Astrocyte of the cerebellum (primary cell): ENCODE results near the gene MKS1.

Experiments
- DNase-seq: peaks from one replicate; pipeline ENCODE4 v3.0.0-alpha.2; 2011; ENCODE audit warnings: low read depth
- H3K4me3 ChIP-seq: 2 replicates; pipeline ENCODE4 v1.5.1; 2011; ENCODE audit warnings: mild to moderate bottlenecking, low read depth, low read length, moderate library complexity
- CTCF ChIP-seq: IDR thresholded peaks from 2 replicates; pipeline ENCODE4 v1.5.1; 2012; ENCODE audit warnings: low read length, low read depth, moderate library complexity, mild to moderate bottlenecking; ENCODE audit errors: missing control alignments
- in situ Hi-C: cut with HindIII; loops from 2 replicates; pipeline ENCODE4 v1.10.0; 2017; ENCODE audit warnings: low sequenced_read_pairs

Gene MKS1

GRCh38 chr17:58228679-58229078 is 9.6 kb upstream of the MKS1 start:
- in situ Hi-C loops: no loop called here
- H3K4me3 ChIP-seq: no peak overlapping the region
- no peak for TF ChIP-seq CTCF
- DNase-seq: no peak

DNA sequence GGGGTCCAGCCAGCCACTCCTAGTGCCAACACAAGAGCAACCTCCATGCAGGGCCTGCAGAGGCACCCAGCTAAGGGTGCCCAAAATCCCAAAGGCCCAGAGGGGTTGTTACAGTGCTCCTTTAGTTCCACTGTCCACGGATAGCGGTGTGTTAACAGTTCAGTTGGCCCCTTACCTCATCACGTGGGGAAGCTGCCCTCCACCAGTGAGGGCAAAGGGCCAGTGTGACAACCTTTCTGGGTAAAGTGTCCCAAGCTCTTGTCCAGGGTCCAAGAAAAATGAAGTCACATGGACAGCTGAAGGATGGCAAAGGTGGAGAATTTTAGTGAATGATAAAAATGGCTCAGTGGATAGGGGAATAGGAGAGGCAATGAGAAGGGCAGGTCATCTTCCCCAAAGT is 8.7 kb upstream of the MKS1 start:
- in situ Hi-C loops: no loop called here
- TF ChIP-seq CTCF: no peak
- DNase-seq: no peak
- H3K4me3 ChIP-seq: no peak overlapping the region

GRCh38 chr17:58224315-58224714 is 5.3 kb upstream of the MKS1 start:
- TF ChIP-seq CTCF: no peak
- H3K4me3 ChIP-seq: no peak overlapping the region
- in situ Hi-C loops: no loop called here
- DNase-seq: peak; percentile 18

DNA sequence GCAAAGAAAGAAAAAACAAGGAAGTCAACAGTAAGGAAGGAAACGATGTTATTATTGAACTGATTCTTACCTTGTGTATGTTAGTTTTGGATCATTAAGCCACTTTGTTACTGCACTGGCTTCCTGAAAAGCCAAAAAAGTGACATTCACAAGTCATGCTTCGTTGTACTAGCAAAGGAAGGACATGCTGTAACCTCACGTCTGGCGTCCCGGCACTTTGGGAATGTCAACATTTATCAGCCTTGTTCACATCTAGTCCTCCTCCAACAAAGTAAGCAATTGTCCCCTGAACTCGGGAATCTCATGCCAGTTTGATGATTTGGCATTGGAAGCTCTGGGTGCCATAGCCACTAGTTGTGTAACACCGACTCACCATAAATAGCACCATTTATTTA is 731 bp upstream of the MKS1 start:
- no peak overlapping the region for H3K4me3 ChIP-seq
- DNase-seq: no peak
- in situ Hi-C loops: no loop called here
- TF ChIP-seq CTCF: no peak

DNA sequence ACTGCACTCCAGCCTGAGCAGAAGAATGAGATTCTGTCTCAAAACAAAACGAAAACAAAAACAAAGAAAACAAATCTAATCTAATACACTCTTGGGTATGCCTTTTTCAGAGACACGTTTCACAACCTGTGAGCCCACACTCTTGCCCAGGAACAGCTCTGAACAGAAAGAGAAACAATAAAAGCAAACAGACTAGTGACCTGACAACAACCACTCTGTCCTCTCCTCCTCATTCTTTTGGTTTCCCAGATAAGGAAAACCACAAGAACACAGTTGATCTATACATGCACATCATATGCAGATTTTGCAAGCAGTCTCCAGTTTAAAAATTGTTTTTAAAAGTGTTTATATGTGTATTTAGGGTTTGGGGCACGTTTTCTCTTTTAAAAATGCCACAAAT is 1.3 kb downstream of the MKS1 start:
- in situ Hi-C loops: no loop called here

GRCh38 chr17:58215685-58216084 is 3.4 kb downstream of the MKS1 start:
- TF ChIP-seq CTCF: no peak
- in situ Hi-C loops: no loop called here
- no peak overlapping the region for H3K4me3 ChIP-seq
- no peak for DNase-seq

More for the DNA sequence above, 1.3 kb downstream of the MKS1 start:
- no peak overlapping the region for H3K4me3 ChIP-seq
- no peak for DNase-seq
- TF ChIP-seq CTCF: no peak

DNA sequence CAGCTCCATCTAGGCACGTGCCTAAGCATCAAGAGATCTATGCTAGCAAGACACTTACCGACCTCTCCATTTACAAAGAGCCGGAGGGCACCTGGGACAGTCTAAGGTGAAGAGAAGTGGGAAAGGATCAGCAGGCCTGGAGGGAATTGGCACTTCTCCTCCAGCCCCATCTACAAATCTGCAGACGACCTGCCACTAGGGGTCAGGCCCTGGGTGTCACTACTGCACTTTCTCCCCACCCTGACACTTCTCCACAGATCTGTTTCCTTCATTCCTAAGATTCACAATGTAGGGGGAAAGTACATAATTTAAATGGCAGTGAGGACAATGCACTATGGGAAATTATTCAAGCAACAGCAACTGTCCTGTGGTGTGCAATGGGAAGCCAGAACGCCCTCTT is 8.1 kb downstream of the MKS1 start:
- DNase-seq: no peak
- TF ChIP-seq CTCF: peak; percentile 8
- no peak overlapping the region for H3K4me3 ChIP-seq
- in situ Hi-C loops: no loop called here
